IPS DF 6.9 (cell line): Measurements from ENCODE around the gene GFI1.
"Not testable (repeated sequence)": the region's sequence is repeated elsewhere in the genome, so short reads cannot be mapped to it uniquely, and the experiment has no call there.

Source experiments
- DNase-seq: peaks from one replicate; pipeline ENCODE4 v3.0.0-alpha.2; 2013; ENCODE audit warnings: low read depth, low spot score
- H3K27ac ChIP-seq: one replicate; pipeline ENCODE4 v1.5.1; 2013; ENCODE audit warnings: low read length, control low read depth
- H3K27me3 ChIP-seq: 2 replicates; pipeline ENCODE4 v1.6.1; 2013; ENCODE audit warnings: mild to moderate bottlenecking, low read length; ENCODE audit not compliant: control insufficient read depth, insufficient read depth
- H3K36me3 ChIP-seq: 2 replicates; pipeline ENCODE4 v1.6.1; 2013; ENCODE audit warnings: low read length; ENCODE audit not compliant: control insufficient read depth, insufficient read depth
- H3K4me1 ChIP-seq: 2 replicates; pipeline ENCODE4 v1.6.1; 2013; ENCODE audit warnings: low read length; ENCODE audit not compliant: control insufficient read depth, insufficient read depth
- H3K4me3 ChIP-seq: 2 replicates; pipeline ENCODE4 v1.5.1; 2013; ENCODE audit warnings: mild to moderate bottlenecking, low read length
- H3K9me3 ChIP-seq: 2 replicates; pipeline ENCODE4 v1.6.1; 2013; ENCODE audit warnings: low read length, inconsistent platforms; ENCODE audit not compliant: control insufficient read depth, insufficient read depth
- WGBS: extraction: QIAGEN DNeasy Blood & Tissue Kit; methylation state at CpG from one replicate; pipeline ENCODE4 v1.1.7; 2013; ENCODE audit warnings: mixed read lengths, missing lambda C conversion rate; ENCODE audit not compliant: insufficient read length, insufficient coverage; 5-methylcytosine and 5-hydroxymethylcytosine counted together

Gene GFI1

DNA sequence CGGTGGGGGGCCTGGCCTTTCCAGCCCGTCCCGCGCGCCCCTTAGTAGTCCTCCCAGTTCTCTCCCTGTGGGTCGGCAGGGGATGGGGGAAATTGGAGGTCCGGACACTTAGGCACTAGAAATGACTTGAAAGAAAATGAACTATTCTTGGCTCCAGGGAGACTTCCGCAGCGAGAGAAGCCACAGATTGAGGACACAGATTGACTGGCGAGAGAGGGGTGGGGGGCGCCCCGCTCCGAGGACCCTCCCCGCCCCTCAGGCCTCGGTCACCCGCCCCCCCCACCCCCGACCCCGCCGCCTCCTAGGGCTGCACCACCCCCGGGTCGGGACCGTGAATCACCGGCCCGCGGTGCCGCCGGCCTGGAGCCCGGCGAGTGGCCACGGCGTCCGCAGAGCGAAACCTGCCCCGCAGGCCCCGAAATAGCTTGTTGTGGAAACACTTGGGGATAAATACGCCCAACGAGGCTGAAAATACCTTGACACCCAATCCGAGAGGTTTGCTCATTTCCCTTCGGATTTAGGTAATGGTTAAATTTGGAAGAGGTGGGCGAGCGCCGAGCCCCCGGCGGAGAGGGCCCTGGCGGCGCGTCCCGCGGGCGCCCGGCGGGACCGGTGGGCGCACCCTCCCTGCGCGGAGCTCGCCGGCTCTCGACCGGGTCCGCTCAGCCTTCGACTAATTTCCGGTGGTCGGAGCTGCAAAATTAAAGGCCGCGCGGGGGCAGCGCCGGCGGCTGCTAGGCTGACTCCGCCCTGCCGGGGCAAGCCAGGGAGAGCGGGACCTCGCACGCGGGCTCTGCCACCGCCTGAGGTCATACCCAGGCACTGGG, at the start of gene GFI1:
Gene GFI1, minus strand, starts transcription at position 675 of the 827 bp plus-strand sequence. CDS start 3,438 bp downstream, outside the sequence.
- Histone ChIP-seq H3K4me1 (peaks cover 12% of the 10 kb centered on the region), H3K9me3 (no peaks in the 10 kb centered on the region), H3K27ac (no peak within 1 kb of the TSS), H3K27me3 (peaks cover 70% of the 10 kb centered on the region), H3K36me3 (no peaks in the 10 kb centered on the region), H3K4me3 (peak within 1 kb of the TSS; percentile 46; the same call in 1 of the 2 replicates)
- DNase-seq: no peak
- WGBS: no CpG with 5 or more reads among the region's 77 CpGs

DNA sequence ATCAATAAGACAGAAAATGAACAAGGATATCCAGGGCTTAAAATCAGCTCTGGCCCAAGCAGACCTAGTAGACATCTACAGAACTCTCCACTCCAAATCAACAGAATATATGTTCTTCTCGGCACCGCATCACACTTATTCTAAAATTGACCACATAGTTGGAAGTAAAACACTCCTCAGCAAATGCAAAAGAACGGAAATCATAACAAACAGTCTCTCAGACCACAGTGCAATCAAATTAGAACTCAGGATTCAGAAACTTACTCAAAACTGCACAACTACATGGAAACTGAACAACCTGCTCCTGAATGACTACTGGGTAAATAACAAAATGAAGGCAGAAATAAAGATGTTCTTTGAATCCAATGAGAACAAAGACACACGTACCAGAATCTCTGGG, 45.6 kb upstream of the GFI1 start:
- not testable (repeated sequence) for H3K4me1 ChIP-seq

DNA sequence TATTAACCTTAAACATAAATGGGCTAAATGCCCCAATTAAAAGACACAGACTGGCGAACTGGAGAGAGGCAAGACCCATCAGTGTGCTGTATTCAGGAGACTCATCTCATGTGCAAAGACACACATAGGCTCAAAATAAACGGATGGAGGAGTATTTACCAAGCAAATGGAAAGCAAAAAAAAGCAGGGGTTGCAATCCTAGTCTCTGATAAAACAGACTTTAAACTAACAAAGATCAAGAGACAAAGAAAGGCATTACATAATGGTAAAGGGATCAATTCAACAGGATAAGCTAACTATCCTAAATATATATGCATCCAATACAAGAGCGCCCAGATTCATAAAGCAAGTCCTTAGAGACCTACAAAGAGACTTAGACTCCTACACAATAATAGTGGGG, 45.2 kb upstream of the GFI1 start:
- H3K27ac ChIP-seq, H3K4me1 ChIP-seq, H3K36me3 ChIP-seq, H3K27me3 ChIP-seq, H3K4me3 ChIP-seq, H3K9me3 ChIP-seq, DNase-seq: not testable (repeated sequence)
- WGBS: no CpG with 5 or more reads among the region's 3 CpGs

More for the DNA sequence above, 45.6 kb upstream of the GFI1 start:
- not testable (repeated sequence) for H3K27me3 ChIP-seq, H3K4me3 ChIP-seq, DNase-seq, H3K36me3 ChIP-seq, H3K9me3 ChIP-seq, H3K27ac ChIP-seq
- WGBS: no CpG with 5 or more reads among the region's 4 CpGs

DNA sequence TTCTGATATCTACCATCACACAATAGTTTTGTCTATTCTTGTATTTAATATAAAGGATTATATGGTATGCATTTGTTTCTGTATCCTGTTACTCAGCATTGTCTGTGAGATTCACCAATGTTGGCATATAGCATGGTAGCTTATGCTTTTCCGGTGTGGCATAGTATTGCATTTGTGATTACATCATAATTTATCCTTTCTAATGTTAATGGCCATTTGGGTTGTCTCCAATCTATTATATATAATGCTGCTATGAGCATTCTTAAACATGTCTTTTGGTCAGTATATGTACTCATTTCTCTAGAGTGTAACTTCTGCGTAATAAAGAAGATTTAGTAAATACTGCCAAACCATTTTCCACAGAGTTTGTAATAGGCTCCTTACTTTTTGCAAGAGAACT, 40.9 kb upstream of the GFI1 start:
- no CpG with 5 or more reads among the region's 2 CpGs for WGBS
- Histone ChIP-seq H3K27me3 (no peaks in the 10 kb centered on the region), H3K36me3 (no peaks in the 10 kb centered on the region), H3K9me3 (no peaks in the 10 kb centered on the region), H3K4me3 (no peak overlapping the region), H3K27ac (no peak overlapping the region), H3K4me1 (no peaks in the 10 kb centered on the region)
- no peak for DNase-seq

DNA sequence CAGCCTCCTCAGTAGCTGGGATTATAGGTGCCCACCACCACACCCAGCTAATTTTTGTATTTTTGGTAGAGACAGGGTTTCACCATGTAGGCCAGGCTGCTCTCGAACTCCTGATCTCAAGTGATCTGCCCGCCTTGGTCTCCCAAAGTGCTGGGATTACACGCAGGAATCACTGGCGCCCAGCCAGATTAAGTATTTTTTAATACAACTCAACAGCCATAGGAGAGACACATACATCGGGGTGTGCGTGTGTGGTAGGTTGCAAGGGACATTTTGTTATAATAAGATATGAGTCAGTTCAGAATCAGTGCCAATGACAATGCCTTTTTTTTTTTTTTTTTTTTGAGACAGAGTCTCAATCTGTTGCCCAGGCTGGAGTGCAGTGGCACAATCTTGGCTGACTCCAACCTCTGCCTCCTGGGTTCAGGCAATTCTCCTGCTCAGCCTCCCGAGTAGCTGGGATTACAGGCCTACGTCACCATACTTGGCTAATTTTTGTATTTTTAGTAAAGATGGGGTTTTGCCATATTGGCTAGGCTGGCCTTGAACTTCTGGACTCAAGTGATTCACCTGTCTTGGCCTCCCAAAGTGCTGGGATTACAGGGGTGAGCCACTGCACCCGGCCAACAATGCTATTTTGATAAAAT, 38.3 kb upstream of the GFI1 start:
- not testable (repeated sequence) for H3K27ac ChIP-seq, H3K4me1 ChIP-seq, DNase-seq, H3K27me3 ChIP-seq, H3K36me3 ChIP-seq, H3K9me3 ChIP-seq, H3K4me3 ChIP-seq
- no CpG with 5 or more reads among the region's 9 CpGs for WGBS

DNA sequence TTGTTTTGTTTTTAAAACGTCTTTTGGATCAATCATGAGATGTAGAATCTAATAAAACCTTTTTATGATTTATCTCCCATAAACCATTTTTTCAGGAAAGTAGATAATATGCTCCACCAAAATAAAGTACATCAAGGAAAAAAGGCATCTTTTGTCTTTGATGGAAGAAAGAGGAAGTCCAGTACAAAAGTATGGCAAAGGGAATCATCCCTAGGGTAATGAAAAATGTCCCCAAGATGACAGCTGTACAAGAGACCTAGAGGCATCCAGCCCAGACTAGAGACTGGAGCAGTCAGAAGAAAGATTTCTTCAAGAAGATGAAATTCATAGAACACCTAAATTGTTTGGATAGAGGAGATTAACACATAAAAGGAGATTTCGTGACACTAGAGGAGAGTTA, 32.3 kb upstream of the GFI1 start:
- DNase-seq: no peak
- Histone ChIP-seq H3K4me1 (no peaks in the 10 kb centered on the region), H3K4me3 (no peak overlapping the region), H3K36me3 (no peaks in the 10 kb centered on the region), H3K9me3 (no peaks in the 10 kb centered on the region), H3K27ac (no peak overlapping the region), H3K27me3 (no peaks in the 10 kb centered on the region)
- WGBS: no CpG with 5 or more reads among the region's 2 CpGs

DNA sequence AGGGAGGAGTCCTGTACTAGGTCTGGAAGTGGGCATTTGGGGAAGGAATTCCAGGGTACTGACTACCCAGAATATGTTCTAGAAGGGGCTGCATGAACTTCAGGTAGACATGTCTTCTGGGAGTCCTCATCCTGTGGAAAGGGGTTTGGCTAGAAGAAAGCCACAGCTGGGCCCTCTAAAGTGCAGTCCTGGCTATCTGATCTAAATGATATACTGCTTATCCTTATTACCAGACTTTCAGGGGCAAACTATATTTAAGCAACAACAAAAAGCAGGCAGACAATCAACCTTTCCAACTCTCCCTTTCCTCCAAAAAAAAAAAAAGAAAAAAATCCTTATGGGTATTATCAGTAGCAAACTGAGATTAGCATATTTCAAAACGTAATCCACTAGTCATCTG, 29.8 kb upstream of the GFI1 start:
- H3K27me3 ChIP-seq: no peaks in the 10 kb centered on the region
- DNase-seq: no peak
- no peak overlapping the region for H3K4me3 ChIP-seq
- H3K4me1 ChIP-seq: no peaks in the 10 kb centered on the region
- WGBS: no CpG with 5 or more reads among the region's 1 CpG
- H3K36me3 ChIP-seq: no peaks in the 10 kb centered on the region
- H3K9me3 ChIP-seq: no peaks in the 10 kb centered on the region
- H3K27ac ChIP-seq: no peak overlapping the region

DNA sequence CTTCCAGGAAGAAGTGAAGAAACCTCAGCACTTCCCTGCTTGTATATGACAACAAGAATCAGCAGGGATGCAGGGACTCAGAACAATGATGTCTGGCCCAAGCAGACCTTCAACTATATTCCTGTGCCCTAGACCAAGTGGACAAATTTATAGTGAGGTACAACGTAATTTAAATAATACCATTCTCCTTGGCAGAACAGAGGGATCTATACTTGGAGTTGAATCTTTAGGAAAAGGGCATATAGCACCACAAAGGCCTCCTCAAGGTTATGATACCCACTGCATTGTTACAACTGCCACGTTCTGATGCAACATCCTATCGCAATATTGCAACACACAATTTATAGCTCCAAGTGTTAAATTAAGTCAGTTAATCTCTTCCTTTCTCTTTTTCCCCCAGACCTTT, 29.1 kb upstream of the GFI1 start:
- no peak overlapping the region for H3K27ac ChIP-seq
- WGBS: no CpG with 5 or more reads among the region's 3 CpGs

DNA sequence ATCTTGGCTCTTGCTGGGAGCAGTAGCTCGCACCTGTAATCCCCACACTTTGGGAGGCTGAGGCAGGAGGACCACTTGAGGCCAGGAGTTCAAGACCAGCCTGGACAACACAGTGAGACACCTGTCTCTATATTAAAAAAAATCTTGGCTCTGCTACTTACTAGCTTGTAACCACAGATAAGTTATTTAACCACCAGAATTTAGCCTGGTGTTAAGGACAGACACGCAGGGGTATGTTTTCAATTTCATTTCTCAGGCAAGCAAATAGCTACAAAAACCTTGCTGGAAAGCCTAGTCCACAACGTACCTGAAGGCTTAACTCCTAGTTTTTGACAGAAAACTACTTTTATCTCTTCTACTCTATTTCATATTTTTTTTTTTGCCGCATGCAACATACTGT, 24.8 kb upstream of the GFI1 start:
- WGBS: no CpG with 5 or more reads among the region's 4 CpGs
- no peak overlapping the region for H3K4me3 ChIP-seq
- DNase-seq: no peak
- no peaks in the 10 kb centered on the region for H3K27me3 ChIP-seq
- H3K27ac ChIP-seq: no peak overlapping the region
- no peaks in the 10 kb centered on the region for H3K4me1 ChIP-seq
- no peaks in the 10 kb centered on the region for H3K9me3 ChIP-seq
- H3K36me3 ChIP-seq: no peaks in the 10 kb centered on the region

More for the DNA sequence above, 29.1 kb upstream of the GFI1 start:
- H3K9me3 ChIP-seq: no peaks in the 10 kb centered on the region
- H3K4me3 ChIP-seq: no peak overlapping the region
- no peaks in the 10 kb centered on the region for H3K27me3 ChIP-seq
- H3K36me3 ChIP-seq: no peaks in the 10 kb centered on the region
- H3K4me1 ChIP-seq: no peaks in the 10 kb centered on the region
- no peak for DNase-seq

DNA sequence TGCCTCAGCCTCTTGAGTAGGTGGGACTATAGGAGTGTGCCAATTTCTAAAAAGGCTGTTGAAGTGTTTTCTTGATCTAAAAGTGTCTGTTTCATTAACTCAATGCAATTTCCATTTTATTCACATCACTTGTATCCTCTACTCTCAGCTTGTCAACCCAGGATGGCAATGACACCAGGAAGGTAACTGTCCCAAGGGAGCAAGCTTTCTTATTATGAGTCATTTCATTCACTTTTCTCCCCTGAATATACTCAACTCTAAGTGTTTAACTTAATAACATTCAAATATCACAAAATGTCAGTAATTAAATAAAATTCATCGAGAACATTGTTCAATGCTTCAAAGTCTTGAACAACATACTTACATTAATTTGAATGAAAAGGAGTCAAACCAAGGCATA, 22.9 kb upstream of the GFI1 start:
- Histone ChIP-seq H3K36me3 (no peaks in the 10 kb centered on the region), H3K4me3 (no peak overlapping the region), H3K9me3 (no peaks in the 10 kb centered on the region), H3K27me3 (no peaks in the 10 kb centered on the region), H3K27ac (no peak overlapping the region), H3K4me1 (no peaks in the 10 kb centered on the region)
- WGBS: no CpG with 5 or more reads among the region's 1 CpG
- no peak for DNase-seq
